GM12878 (cell line): ENCODE measurements around the gene TXNRD1. TPM values are rescaled to one million over a fixed set of nuclear protein-coding genes. Genes with fewer than 3 reads are reported as not detected.

ENCODE experiments used
- ATAC-seq: fragments of 200-7000 bp; cut with Tn5 transposase; 3 replicates; pipeline ENCODE4 v1.9.1; 2020; ENCODE audit warnings: mild to moderate bottlenecking, moderate library complexity
- BruUV-seq: library from RNA; stranded (reverse); fragments of 400-500 nt; replicated peaks from 2 replicates; lab custom pipeline; 2021; lab: Mats Ljungman, UMichigan
- CTCF ChIA-PET: fragments of 300-600 bp; sonication (Branson Sonifier 250); formaldehyde crosslinking; extraction: SDS; loops from one replicate; lab custom pipeline; 2021; ENCODE audit warnings: inconsistent platforms; lab: Yijun Ruan, JAX
- POLR2A ChIA-PET: fragments of 350-600 bp; formaldehyde crosslinking; extraction: SDS; loops from one replicate; lab custom pipeline; 2021; ENCODE audit warnings: inconsistent platforms; lab: Charles Lee
- RAD21 ChIA-PET: fragments of 300-600 bp; sonication (Branson Sonifier 250); formaldehyde crosslinking; loops from one replicate; lab custom pipeline; 2023; ENCODE audit warnings: antibody characterized with exemption; ENCODE audit not compliant: unreplicated experiment; lab: Charles Lee
- SMC1A ChIA-PET: fragments of 300-600 bp; sonication (Branson Sonifier 250); formaldehyde crosslinking; loops from one replicate; lab custom pipeline; 2023; ENCODE audit not compliant: unreplicated experiment, uncharacterized antibody; lab: Charles Lee
- DNase-seq: peaks from one replicate; pipeline ENCODE4 v3.0.0-alpha.2; 2011; ENCODE audit warnings: low read depth, low spot score
- FAIRE-seq: peaks from 3 replicates; lab custom pipeline; 2011; peaks lifted over from hg19 to GRCh38; lab: Jason Lieb, UNC
- H2AFZ ChIP-seq: 2 replicates; pipeline ENCODE4 v1.6.0; 2011; ENCODE audit warnings: low read depth, low read length, control low read depth; ENCODE audit not compliant: control insufficient read depth
- H3K27ac ChIP-seq: 2 replicates; pipeline ENCODE4 v1.5.1; 2011; ENCODE audit warnings: control low read depth; ENCODE audit not compliant: control insufficient read depth, insufficient read depth
- H3K27me3 ChIP-seq, 2 experiments: replicated peaks in 1 of 2; 2 replicates each; pipeline versions ENCODE4 v1.6.0 to v1.6.1; 2011; ENCODE audit warnings: low read length in 1 of 2; ENCODE audit not compliant: control insufficient read depth in 2 of 2, insufficient read depth in 2 of 2
- H3K36me3 ChIP-seq, 2 experiments: 2 replicates each; pipeline ENCODE4 v1.5.1; 2011; ENCODE audit warnings: low read length in 1 of 2; ENCODE audit not compliant: control insufficient read depth in 2 of 2, insufficient read depth in 2 of 2
- H3K4me1 ChIP-seq: 2 replicates; pipeline ENCODE4 v1.6.1; 2011; ENCODE audit warnings: mild to moderate bottlenecking, low read length, moderate library complexity, mixed read lengths; ENCODE audit not compliant: control insufficient read depth, insufficient read depth
- H3K4me2 ChIP-seq: 2 replicates; pipeline ENCODE4 v1.6.0; 2011; ENCODE audit warnings: control low read depth; ENCODE audit not compliant: control insufficient read depth, insufficient read depth
- H3K4me3 ChIP-seq: fragments of 200-600 bp; sonication (generic); 2 replicates; pipeline ENCODE4 v1.5.1; 2016
- H3K79me2 ChIP-seq: 2 replicates; pipeline ENCODE4 v1.6.0; 2011; ENCODE audit warnings: low read length; ENCODE audit not compliant: control insufficient read depth, insufficient read depth
- H3K9ac ChIP-seq: 2 replicates; pipeline ENCODE4 v1.8.0; 2011; ENCODE audit warnings: low read length, control low read depth, mixed read lengths; ENCODE audit not compliant: control insufficient read depth, insufficient read depth
- H3K9me3 ChIP-seq: replicated peaks from 3 replicates; pipeline ENCODE4 v1.5.1; 2011; ENCODE audit warnings: mild to moderate bottlenecking, low read length; ENCODE audit not compliant: control insufficient read depth, insufficient read depth
- H4K20me1 ChIP-seq: 2 replicates; pipeline ENCODE4 v1.6.0; 2011; ENCODE audit not compliant: control insufficient read depth, insufficient read depth
- ATF2 ChIP-seq: IDR thresholded peaks from 2 replicates; pipeline ENCODE4 v1.6.1; 2012; ENCODE audit warnings: low read length, inconsistent platforms
- ATF3 ChIP-seq: IDR thresholded peaks from 2 replicates; pipeline ENCODE4 v1.6.1; 2011; ENCODE audit warnings: low read depth, mild to moderate bottlenecking, low read length, moderate library complexity, borderline replicate concordance; ENCODE audit errors: extremely low read depth
- BACH1 ChIP-seq: fragments of 450-650 bp; IDR thresholded peaks from 2 replicates; pipeline ENCODE4 v1.6.1; 2017; ENCODE audit warnings: mild to moderate bottlenecking, borderline replicate concordance
- CREB1 ChIP-seq: IDR thresholded peaks from 2 replicates; pipeline ENCODE4 v1.6.1; 2012; ENCODE audit warnings: low read depth, mild to moderate bottlenecking, inconsistent platforms
- ELK1 ChIP-seq: IDR thresholded peaks from 2 replicates; pipeline ENCODE4 v1.6.1; 2012; ENCODE audit warnings: low read depth, low read length, improper control_type of control experiment
- ETV6 ChIP-seq, 2 experiments: fragments of 450-650 bp in 1 of 2; IDR thresholded peaks in 1 of 2; conservative IDR thresholded peaks in 1 of 2; 2 replicates each; pipeline ENCODE4 v1.6.1; 2014; ENCODE audit warnings: antibody characterized with exemption in 1 of 2, borderline replicate concordance in 1 of 2, low read depth in 1 of 2, mild to moderate bottlenecking in 1 of 2, moderate library complexity in 1 of 2
- NBN ChIP-seq: fragments of 450-650 bp; IDR thresholded peaks from 2 replicates; pipeline ENCODE4 v1.6.1; 2016
- NFYB ChIP-seq: IDR thresholded peaks from 2 replicates; pipeline ENCODE4 v1.6.1; 2011; ENCODE audit warnings: low read depth, mild to moderate bottlenecking, low read length, improper control_type of control experiment, moderate library complexity; ENCODE audit not compliant: insufficient read depth
- POLR2AphosphoS2 ChIP-seq: IDR thresholded peaks from 2 replicates; pipeline ENCODE4 v1.6.1; 2011; ENCODE audit warnings: low read depth, mild to moderate bottlenecking, low read length, improper control_type of control experiment, moderate library complexity
- POU2F2 ChIP-seq: IDR thresholded peaks from 3 replicates; pipeline ENCODE4 v1.6.1; 2011; ENCODE audit warnings: low read depth, mild to moderate bottlenecking, low read length, borderline replicate concordance
- RCOR1 ChIP-seq: conservative IDR thresholded peaks from 2 replicates; pipeline ENCODE4 v1.6.1; 2012; ENCODE audit warnings: low read depth, low read length, improper control_type of control experiment
- SPI1 ChIP-seq: IDR thresholded peaks from 2 replicates; pipeline ENCODE4 v1.6.1; 2011; ENCODE audit warnings: low read depth, mild to moderate bottlenecking, low read length, moderate library complexity, borderline replicate concordance; ENCODE audit not compliant: insufficient read depth
- WGBS: methylation state at CpG from one replicate; pipeline ENCODE4 v1.1.6; 2016; ENCODE audit warnings: low lambda C conversion rate; ENCODE audit not compliant: insufficient replicate concordance, insufficient coverage; ENCODE audit errors: missing lambda C conversion rate; 5-methylcytosine and 5-hydroxymethylcytosine counted together
- in situ Hi-C: fragments of 300-500 bp; cut with MboI; formaldehyde crosslinking; loops from 9 replicates; pipeline ENCODE4 v1.14.3; 2018; ENCODE audit warnings: mixed read lengths
- intact Hi-C: fragments of 100-400 bp; cut with micrococcal nuclease; formaldehyde crosslinking; loops from one replicate; pipeline ENCODE4 v1.14.2; 2022; ENCODE audit not compliant: unreplicated experiment
- polyA plus RNA-seq, 11 experiments: library from polyadenylated mRNA; depleted of rRNA in 4 of 11; unstranded in 6 of 11; stranded (reverse) in 5 of 11; fragments of >200 nt; fragmentation: Nextera tagmentation in 4 of 11; fragmentation: Illumina TruSeq in 1 of 11; extraction: Ambion mirVana in 4 of 11; extraction: Trizol in 1 of 11; gene quantifications; 1 replicate in 1 of 11; 2 replicates in 10 of 11; pipeline versions ENCODE4 v1.2.1 to v1.2.3, GENCODE V29; 2011 to 2016; ENCODE audit warnings: inconsistent platforms in 2 of 11, missing spikeins in 2 of 11, low read depth in 1 of 11
- total RNA-seq, 4 experiments: library from RNA; depleted of rRNA in 3 of 4; stranded (reverse); fragments of >200 nt in 3 of 4; fragmentation: Illumina TruSeq in 1 of 4; extraction: Trizol in 1 of 4; gene quantifications; 2 replicates each; pipeline versions ENCODE4 v1.2.1 to v1.2.3, GENCODE V29; 2013 to 2021

TXNRD1 gene
- total and polyA plus RNA-seq, 10 of the 15 experiments (the other 5 are each of a cell fraction or from before 2014, with no cell fraction given), result 52.6 to 84.6 (median 67.8) TPM

GRCh38 chr12:104309446-104309993 lies 93.9 kb downstream of the TXNRD1 start:
- ATAC-seq (no peak), DNase-seq (no peak), FAIRE-seq (no peak)
- Histone ChIP-seq H3K4me3 (no peak overlapping the region), H3K4me2 (no peak overlapping the region), H3K27ac (no peak overlapping the region), H3K9ac (no peak overlapping the region), H3K27me3 (no peaks in the 10 kb centered on the region), H4K20me1 (no peaks in the 10 kb centered on the region), H3K4me1 (no peaks in the 10 kb centered on the region; the same call in 1 of the 2 replicates), H3K36me3 (peaks cover 3 to 19% of the 10 kb centered on the region in 2 experiments), H3K9me3 (no peaks in the 10 kb centered on the region; the same call in 2 of the 3 replicates), H2AFZ (no peak overlapping the region), H3K79me2 (peaks cover 39% of the 10 kb centered on the region)
- ChIA-PET CTCF (no interaction called here), SMC1A (no interaction called here), POLR2A (interaction anchor here (0.7 to 1.3 kb wide), 2 partner anchors 22 to 33 kb away, joined by 4 read pairs; no protein-coding TSS in a partner anchor), RAD21 (no interaction called here)
- in situ Hi-C loops (no loop called here), intact Hi-C loops (no loop called here)
- BruUV-seq, result no TSS peak
- TF ChIP-seq SPI1 (no peak), NFYB (no peak), POU2F2 (no peak), CREB1 (no peak), ATF3 (no peak), BACH1 (no peak), POLR2AphosphoS2 (no peak), NBN (no peak), RCOR1 (no peak), ELK1 (no peak), ATF2 (no peak), ETV6 (conservative IDR thresholded peaks at IDR 0.05 in 1 of 2, IDR thresholded peaks at IDR 0.05 in 1 of 2; ENCODE audit: borderline replicate concordance in 1 of 2, low read depth in 1 of 2) (no peak)
- 95% methylated on average over 4 of the region's 4 CpGs for WGBS
